Activated CD8-positive, alpha-beta memory T cell treated with anti-CD3 and anti-CD28 coated beads, Interleukin-2, amount 10 ng/mL, durations not matched to agents 7 days and 5 days (primary cell): ENCODE data around the gene RAI1. TPM values are rescaled to one million over a fixed set of nuclear protein-coding genes. Genes with fewer than 3 reads are reported as not detected.

Experiments
- ATAC-seq: fragments of 150-1000 bp; cut with Tn5 transposase; one replicate; pipeline ENCODE4 v1.10.0; 2021; ENCODE audit warnings: moderate library complexity
- CTCF ChIA-PET: fragments of 350-600 bp; sonication (Branson Sonifier 250); formaldehyde crosslinking; loops from one replicate; lab custom pipeline; 2021; ENCODE audit warnings: antibody characterized with exemption; lab: Charles Lee
- DNase-seq: peaks from one replicate; pipeline ENCODE4 v3.0.0-alpha.2; 2020
- H3K27ac Mint-ChIP-seq: one replicate; pipeline ENCODE4 v1.8.0; 2021; ENCODE audit warnings: mild to moderate bottlenecking, mixed read lengths
- H3K27me3 Mint-ChIP-seq: one replicate; pipeline ENCODE4 v1.8.0; 2021; ENCODE audit warnings: mixed read lengths
- H3K36me3 Mint-ChIP-seq: one replicate; pipeline ENCODE4 v1.8.0; 2021; ENCODE audit warnings: mild to moderate bottlenecking, mixed read lengths
- H3K4me1 Mint-ChIP-seq: one replicate; pipeline ENCODE4 v1.8.0; 2021; ENCODE audit warnings: mixed read lengths
- H3K4me3 Mint-ChIP-seq: one replicate; pipeline ENCODE4 v1.8.0; 2021; ENCODE audit warnings: mild to moderate bottlenecking, moderate library complexity, mixed read lengths
- H3K9me3 Mint-ChIP-seq: one replicate; pipeline ENCODE4 v1.8.0; 2022; ENCODE audit warnings: low read depth, mixed read lengths
- total RNA-seq, 2 experiments: library from RNA; stranded (reverse); gene quantifications; one replicate each; pipeline ENCODE4 v1.2.3, GENCODE V29; 2021

Gene RAI1
- total RNA-seq, 2 experiments from 2014 or later = 17.4 to 24.4 TPM

DNA sequence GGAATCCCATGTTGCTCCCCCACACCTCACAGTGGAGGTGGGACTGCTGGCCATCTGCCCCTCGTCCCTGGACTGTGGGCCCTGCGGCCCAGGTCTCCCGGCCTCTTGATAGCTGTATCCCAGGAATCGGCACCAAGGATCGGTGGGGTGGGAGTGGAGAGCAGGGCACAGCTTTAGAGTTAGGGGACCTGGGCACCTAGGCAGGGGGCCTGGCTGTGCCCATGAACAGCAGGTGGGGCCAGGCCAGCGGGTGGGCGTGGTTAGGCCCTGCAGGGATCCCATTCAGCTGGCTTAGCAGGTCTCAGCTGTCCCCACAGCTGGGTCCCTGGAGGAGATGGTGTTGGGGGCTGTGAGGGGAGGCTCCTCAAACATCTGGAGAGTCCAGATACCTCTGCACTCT lies 106.3 kb downstream of the RAI1 start:
- Mint-ChIP-seq H3K9me3 (no peaks in the 10 kb centered on the region), H3K27me3 (peaks cover 19% of the 10 kb centered on the region), H3K36me3 (no peaks in the 10 kb centered on the region), H3K4me3 (no peak overlapping the region), H3K27ac (no peak overlapping the region), H3K4me1 (peaks cover 10% of the 10 kb centered on the region)
- no peak for DNase-seq
- CTCF ChIA-PET = interaction anchor here (1.0 kb wide), 1 partner anchor 25 kb away, joined by 3 read pairs; no protein-coding TSS in a partner anchor
- no peak for ATAC-seq

DNA sequence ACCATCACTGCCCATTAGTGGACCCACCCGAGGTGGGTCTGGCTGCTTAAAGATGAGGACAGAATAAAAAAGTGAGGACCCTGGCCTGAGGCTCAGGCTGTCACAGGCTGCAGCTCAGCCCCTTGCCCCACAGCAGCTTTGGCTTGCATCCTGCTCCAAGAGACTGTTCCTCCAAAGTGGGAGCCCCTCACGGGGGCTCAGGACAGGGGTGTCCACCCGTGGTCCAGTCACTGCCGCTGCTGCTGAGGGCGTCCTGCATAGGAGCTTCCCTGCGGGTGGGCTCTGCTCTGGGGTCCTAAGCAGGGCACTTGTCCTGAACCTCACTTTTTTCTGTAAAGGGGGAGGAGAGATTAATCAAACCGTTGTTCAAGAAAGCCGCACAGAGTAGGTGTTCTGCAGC lies 107.7 kb downstream of the RAI1 start:
- peaks cover 22% of the 10 kb centered on the region for H3K4me1 Mint-ChIP-seq
- peaks cover 12% of the 10 kb centered on the region for H3K27me3 Mint-ChIP-seq
- CTCF ChIA-PET = interaction anchor here (0.8 kb wide), 1 partner anchor 72 kb away, joined by 3 read pairs; no protein-coding TSS in a partner anchor
- H3K27ac Mint-ChIP-seq = peak overlapping the region; percentile 49
- ATAC-seq (no peak), DNase-seq (no peak)
- H3K9me3 Mint-ChIP-seq = no peaks in the 10 kb centered on the region
- peaks cover 1% of the 10 kb centered on the region for H3K36me3 Mint-ChIP-seq
- H3K4me3 Mint-ChIP-seq = no peak overlapping the region

DNA sequence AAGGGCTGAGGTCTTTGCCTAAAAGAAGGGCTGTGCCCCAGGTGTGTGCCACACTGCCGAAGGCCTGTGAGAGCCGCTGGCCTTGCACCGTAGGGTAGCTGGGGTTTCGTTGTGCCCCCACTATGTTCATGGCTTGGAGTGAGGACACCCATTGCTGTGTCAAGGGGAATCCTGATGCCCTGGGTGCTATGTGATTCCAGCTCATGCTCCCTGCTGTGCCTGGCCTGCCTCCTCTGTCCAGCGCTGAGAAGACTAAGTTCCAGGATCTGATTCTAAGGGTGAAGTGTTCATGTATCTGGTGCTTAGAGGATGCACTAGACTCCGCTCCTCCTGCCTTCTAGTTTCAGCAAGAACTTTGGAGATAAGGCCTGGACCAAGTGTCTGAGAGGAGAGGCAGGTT lies 108.2 kb downstream of the RAI1 start:
- H3K36me3 Mint-ChIP-seq = peaks cover 2% of the 10 kb centered on the region
- DNase-seq = no peak
- no peak overlapping the region for H3K27ac Mint-ChIP-seq
- CTCF ChIA-PET = no interaction called here
- H3K4me1 Mint-ChIP-seq = peaks cover 23% of the 10 kb centered on the region
- no peaks in the 10 kb centered on the region for H3K9me3 Mint-ChIP-seq
- no peak overlapping the region for H3K4me3 Mint-ChIP-seq
- no peak for ATAC-seq
- peaks cover 9% of the 10 kb centered on the region for H3K27me3 Mint-ChIP-seq

DNA sequence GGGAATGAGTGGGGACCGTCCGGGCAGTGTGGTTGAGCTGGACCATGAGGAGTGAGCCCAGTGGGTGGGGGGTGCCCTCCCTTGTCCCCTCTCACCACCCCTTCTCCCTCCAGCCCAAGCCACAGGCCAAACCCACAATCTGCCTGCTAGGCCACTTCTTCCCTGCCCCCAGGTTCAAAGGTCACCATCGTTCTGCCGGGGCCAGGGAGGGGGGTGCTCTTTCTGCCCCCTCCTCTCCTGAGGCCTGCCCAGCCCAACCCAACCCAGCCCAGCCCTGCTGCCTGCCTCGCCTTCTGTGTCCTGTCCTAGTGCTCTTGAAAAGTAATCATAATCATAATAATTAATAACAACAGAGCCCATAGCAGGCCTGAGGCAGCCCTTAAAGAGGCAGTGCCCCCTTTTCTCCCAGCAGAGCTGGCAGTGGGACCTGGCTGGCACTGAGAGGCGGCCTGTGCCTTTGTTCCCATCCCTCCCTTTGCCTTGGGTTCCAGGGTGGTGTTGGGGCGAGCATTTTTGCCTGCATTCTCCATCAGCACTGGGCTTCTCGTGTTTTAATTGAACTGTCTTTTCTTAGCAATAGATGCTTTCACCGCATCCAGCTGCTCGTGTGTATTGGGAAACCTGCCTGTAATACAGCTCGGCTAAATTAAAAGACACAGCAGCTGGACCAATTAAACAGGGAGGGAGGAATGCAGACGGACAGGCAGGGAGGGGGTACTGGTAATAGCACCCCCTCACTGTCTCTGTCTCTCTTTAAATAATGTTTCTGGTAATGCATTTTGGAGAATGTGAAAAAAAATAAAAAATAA lies 108.8 kb downstream of the RAI1 start:
- Mint-ChIP-seq H3K4me3 (no peak overlapping the region), H3K4me1 (peaks cover 21% of the 10 kb centered on the region), H3K9me3 (no peaks in the 10 kb centered on the region), H3K27me3 (peaks cover 3% of the 10 kb centered on the region), H3K36me3 (peaks cover 2% of the 10 kb centered on the region), H3K27ac (no peak overlapping the region)
- DNase-seq = no peak
- CTCF ChIA-PET = no interaction called here
- ATAC-seq = no peak

DNA sequence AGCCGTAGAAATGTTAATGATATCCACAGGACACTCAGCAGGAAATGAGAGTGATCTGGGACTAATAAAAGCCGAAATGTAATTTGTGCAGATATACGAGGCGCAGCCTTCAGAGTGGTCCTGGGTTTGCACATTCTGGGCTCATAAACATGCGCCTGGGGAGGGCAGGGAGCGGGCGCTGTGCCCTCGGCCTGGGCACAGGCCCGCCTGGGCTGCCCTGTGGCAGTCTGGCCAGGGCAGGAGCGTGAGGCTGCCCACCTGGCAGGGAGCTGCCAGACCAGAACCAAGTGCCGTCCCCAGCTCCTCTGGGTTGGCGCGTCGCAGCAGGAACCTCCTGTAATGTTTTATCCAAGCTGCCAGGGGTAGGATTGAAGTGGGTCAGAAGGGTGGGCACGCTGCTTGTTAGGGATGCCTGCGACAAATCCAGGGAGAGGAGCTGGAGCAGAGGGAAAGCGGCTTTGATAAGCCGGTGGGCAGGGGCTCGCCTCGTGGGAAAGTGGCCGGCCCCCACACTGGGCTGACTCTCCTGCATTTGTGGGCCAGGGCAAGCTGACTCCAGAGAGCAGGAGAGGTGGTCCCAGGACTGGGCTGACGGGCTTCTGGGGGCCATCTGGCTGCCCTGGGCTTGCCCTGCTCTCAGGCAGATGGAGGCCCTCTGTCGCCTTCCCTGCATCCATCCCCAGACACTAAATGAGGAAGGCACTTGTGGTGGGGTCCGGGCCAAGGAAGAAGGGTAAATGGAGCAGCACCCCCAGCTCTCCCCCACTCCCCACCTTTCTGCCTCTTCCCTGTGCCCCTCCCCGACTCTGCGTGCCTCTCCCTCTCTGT lies 109.6 kb downstream of the RAI1 start:
- no peak for ATAC-seq
- no peaks in the 10 kb centered on the region for H3K9me3 Mint-ChIP-seq
- no peaks in the 10 kb centered on the region for H3K27me3 Mint-ChIP-seq
- H3K27ac Mint-ChIP-seq = no peak overlapping the region
- no peak overlapping the region for H3K4me3 Mint-ChIP-seq
- CTCF ChIA-PET = no interaction called here
- no peak for DNase-seq
- peaks cover 2% of the 10 kb centered on the region for H3K36me3 Mint-ChIP-seq
- peaks cover 21% of the 10 kb centered on the region for H3K4me1 Mint-ChIP-seq

DNA sequence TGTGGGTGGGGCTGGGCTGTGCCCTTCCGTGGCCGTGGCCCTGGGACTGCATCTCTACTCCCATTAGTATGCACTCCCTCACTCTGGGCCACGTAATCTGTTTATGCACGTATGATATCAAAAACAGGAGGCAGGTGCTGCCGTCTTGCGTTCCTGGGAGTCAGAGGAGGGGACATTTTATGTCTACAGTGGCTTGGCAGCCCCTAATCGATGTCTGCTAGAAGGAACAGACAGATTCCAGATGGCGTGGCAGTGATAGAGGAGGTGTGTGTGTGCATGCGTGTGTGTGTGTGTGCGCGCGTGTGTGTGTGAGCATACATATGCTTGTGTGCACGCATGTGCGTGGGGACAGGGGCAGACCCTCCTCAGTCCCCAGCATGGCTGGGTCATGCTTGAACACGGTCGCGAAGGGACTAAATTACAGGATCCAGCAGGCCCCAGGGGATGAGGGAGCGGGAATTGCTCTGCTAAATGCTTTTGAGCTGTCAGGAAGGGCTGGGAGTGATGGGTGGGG lies 110.8 kb downstream of the RAI1 start:
- Mint-ChIP-seq H3K4me3 (no peak overlapping the region), H3K27ac (peak overlapping the region; percentile 42), H3K9me3 (no peaks in the 10 kb centered on the region), H3K27me3 (no peaks in the 10 kb centered on the region), H3K36me3 (peaks cover 2% of the 10 kb centered on the region), H3K4me1 (peaks cover 21% of the 10 kb centered on the region)
- DNase-seq (no peak), ATAC-seq (peak; percentile 4)
- CTCF ChIA-PET = interaction anchor here (1.0 to 1.7 kb wide), 6 partner anchors 19 to 110 kb away, joined by 3 to 6 read pairs (median 4); no protein-coding TSS in a partner anchor

DNA sequence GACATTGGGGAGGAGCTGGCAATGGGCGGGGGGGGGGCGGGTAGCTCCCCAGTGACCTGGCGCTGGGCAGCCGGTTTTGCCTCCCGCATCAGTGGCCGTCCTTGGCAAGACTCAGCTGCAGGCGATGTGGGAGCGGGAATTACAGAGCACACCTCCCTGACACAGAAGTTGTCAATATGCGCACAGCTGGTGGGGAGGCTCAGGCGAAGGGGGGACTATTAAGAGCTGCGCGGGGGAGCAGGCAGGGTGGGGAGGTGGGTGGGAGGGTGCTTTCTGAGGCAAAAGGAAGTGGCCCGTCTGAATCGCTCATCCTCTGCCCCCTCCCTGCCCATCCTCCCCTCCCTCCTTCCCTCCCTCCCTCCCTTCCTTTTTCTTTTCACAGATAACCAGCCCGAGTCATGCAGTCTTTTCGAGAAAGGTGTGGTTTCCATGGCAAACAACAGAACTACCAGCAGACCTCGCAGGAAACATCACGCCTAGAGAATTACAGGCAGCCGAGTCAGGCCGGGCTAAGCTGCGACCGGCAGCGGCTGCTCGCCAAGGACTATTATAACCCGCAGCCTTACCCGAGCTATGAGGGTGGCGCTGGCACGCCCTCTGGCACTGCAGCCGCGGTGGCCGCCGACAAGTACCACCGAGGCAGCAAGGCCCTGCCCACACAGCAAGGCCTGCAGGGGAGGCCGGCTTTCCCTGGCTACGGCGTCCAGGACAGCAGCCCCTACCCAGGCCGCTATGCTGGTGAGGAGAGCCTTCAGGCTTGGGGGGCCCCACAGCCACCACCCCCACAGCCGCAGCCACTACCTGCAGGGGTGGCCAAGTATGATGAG lies 111.5 kb downstream of the RAI1 start:
- H3K4me1 Mint-ChIP-seq = peaks cover 21% of the 10 kb centered on the region
- DNase-seq = peak; percentile 83
- H3K9me3 Mint-ChIP-seq = no peaks in the 10 kb centered on the region
- H3K27me3 Mint-ChIP-seq = no peaks in the 10 kb centered on the region
- peak; percentile 94 for ATAC-seq
- CTCF ChIA-PET = interaction anchor here (1.0 to 1.7 kb wide), 6 partner anchors 19 to 111 kb away, joined by 3 to 6 read pairs (median 4); no protein-coding TSS in a partner anchor
- peaks cover 2% of the 10 kb centered on the region for H3K36me3 Mint-ChIP-seq
- no peak overlapping the region for H3K4me3 Mint-ChIP-seq
- H3K27ac Mint-ChIP-seq = peak overlapping the region; percentile 73

DNA sequence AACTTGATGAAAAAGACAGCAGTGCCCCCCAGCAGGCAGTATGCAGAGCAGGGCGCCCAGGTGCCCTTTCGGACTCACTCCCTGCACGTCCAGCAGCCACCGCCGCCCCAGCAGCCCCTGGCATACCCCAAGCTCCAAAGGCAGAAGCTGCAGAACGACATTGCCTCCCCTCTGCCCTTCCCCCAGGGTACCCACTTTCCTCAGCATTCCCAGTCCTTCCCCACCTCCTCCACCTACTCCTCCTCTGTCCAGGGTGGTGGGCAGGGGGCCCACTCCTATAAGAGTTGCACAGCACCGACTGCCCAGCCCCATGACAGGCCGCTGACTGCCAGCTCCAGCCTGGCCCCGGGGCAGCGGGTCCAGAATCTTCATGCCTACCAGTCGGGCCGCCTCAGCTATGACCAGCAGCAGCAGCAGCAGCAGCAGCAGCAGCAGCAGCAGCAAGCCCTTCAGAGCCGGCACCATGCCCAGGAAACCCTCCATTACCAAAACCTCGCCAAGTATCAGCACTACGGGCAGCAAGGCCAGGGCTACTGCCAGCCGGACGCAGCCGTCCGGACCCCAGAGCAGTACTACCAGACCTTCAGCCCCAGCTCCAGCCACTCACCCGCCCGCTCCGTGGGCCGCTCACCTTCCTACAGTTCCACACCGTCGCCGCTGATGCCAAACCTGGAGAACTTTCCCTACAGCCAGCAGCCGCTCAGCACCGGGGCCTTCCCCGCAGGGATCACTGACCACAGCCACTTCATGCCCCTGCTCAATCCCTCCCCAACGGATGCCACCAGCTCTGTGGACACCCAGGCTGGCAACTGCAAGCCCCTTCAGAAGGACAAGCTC lies 112.3 kb downstream of the RAI1 start:
- Mint-ChIP-seq H3K9me3 (no peaks in the 10 kb centered on the region), H3K36me3 (peaks cover 2% of the 10 kb centered on the region), H3K4me3 (no peak overlapping the region), H3K27me3 (no peaks in the 10 kb centered on the region), H3K4me1 (peaks cover 21% of the 10 kb centered on the region), H3K27ac (peak overlapping the region; percentile 59)
- DNase-seq (no peak), ATAC-seq (no peak)
- CTCF ChIA-PET = interaction anchor here (1.0 to 1.7 kb wide), 3 partner anchors 9 to 65 kb away, joined by 4 to 6 read pairs (median 5); no protein-coding TSS in a partner anchor

DNA sequence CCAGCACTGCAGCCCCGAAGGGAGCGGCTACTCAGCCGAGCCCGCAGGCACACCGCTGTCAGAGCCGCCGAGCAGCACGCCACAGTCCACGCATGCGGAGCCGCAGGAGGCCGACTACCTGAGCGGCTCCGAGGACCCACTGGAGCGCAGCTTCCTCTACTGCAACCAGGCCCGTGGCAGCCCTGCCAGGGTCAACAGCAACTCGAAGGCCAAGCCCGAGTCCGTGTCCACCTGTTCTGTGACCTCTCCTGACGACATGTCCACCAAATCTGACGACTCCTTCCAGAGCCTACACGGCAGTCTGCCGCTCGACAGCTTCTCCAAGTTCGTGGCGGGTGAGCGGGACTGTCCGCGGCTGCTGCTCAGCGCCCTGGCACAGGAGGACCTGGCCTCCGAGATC lies 113.1 kb downstream of the RAI1 start:
- ATAC-seq = no peak
- no peak for DNase-seq
- Mint-ChIP-seq H3K36me3 (peaks cover 2% of the 10 kb centered on the region), H3K27ac (no peak overlapping the region), H3K4me1 (peaks cover 21% of the 10 kb centered on the region), H3K27me3 (no peaks in the 10 kb centered on the region), H3K9me3 (no peaks in the 10 kb centered on the region), H3K4me3 (no peak overlapping the region)
- CTCF ChIA-PET = interaction anchor here (1.0 to 1.1 kb wide), 2 partner anchors 10 to 17 kb away, joined by 4 read pairs; no protein-coding TSS in a partner anchor

DNA sequence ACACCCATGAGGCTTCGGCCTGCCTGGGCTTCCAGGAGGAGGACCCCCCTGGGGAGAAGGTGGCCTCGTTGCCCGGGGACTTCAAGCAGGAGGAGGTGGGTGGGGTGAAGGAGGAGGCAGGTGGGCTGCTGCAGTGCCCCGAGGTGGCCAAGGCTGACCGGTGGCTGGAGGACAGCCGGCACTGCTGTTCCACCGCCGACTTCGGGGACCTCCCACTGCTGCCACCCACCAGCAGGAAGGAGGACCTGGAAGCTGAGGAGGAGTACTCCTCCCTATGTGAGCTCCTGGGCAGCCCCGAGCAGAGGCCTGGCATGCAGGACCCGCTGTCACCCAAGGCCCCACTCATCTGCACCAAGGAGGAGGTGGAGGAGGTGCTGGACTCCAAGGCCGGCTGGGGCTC lies 114.0 kb downstream of the RAI1 start:
- no peak for ATAC-seq
- CTCF ChIA-PET = interaction anchor here (1.1 kb wide), 1 partner anchor 17 kb away, joined by 4 read pairs; no protein-coding TSS in a partner anchor
- DNase-seq = no peak
- no peaks in the 10 kb centered on the region for H3K27me3 Mint-ChIP-seq
- H3K9me3 Mint-ChIP-seq = no peaks in the 10 kb centered on the region
- H3K4me3 Mint-ChIP-seq = no peak overlapping the region
- H3K4me1 Mint-ChIP-seq = peaks cover 21% of the 10 kb centered on the region
- no peak overlapping the region for H3K27ac Mint-ChIP-seq
- H3K36me3 Mint-ChIP-seq = peaks cover 2% of the 10 kb centered on the region

DNA sequence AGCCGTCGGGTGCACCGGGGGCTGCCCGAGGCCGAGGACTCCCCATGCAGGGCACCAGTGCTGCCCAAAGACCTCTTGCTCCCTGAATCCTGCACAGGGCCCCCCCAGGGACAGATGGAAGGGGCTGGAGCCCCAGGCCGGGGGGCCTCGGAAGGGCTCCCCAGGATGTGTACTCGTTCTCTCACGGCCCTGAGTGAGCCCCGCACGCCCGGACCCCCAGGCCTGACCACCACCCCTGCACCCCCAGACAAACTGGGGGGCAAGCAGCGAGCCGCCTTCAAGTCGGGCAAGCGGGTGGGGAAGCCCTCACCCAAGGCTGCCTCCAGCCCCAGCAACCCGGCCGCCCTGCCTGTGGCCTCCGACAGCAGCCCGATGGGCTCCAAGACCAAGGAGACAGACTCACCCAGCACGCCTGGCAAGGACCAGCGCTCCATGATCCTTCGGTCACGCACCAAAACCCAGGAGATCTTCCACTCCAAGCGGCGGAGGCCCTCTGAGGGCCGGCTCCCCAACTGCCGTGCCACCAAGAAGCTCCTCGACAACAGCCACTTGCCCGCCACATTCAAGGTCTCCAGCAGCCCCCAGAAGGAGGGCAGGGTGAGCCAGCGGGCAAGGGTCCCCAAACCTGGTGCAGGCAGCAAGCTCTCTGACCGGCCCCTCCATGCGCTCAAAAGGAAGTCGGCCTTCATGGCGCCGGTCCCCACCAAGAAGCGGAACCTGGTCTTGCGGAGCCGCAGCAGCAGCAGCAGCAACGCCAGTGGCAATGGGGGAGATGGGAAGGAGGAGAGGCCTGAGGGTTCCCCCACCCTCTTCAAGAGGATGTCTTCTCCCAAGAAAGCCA lies 114.9 kb downstream of the RAI1 start:
- no peak for DNase-seq
- H3K27ac Mint-ChIP-seq = no peak overlapping the region
- peaks cover 21% of the 10 kb centered on the region for H3K4me1 Mint-ChIP-seq
- no peaks in the 10 kb centered on the region for H3K9me3 Mint-ChIP-seq
- no peak for ATAC-seq
- no peaks in the 10 kb centered on the region for H3K27me3 Mint-ChIP-seq
- no peak overlapping the region for H3K4me3 Mint-ChIP-seq
- CTCF ChIA-PET = no interaction called here
- H3K36me3 Mint-ChIP-seq = peaks cover 2% of the 10 kb centered on the region
